ENCODE results near the gene NPTX1.
"Not testable (repeated sequence)": the region's sequence is repeated elsewhere in the genome, so short reads cannot be mapped to it uniquely, and the experiment has no call there.

NPTX1 gene, protein sequence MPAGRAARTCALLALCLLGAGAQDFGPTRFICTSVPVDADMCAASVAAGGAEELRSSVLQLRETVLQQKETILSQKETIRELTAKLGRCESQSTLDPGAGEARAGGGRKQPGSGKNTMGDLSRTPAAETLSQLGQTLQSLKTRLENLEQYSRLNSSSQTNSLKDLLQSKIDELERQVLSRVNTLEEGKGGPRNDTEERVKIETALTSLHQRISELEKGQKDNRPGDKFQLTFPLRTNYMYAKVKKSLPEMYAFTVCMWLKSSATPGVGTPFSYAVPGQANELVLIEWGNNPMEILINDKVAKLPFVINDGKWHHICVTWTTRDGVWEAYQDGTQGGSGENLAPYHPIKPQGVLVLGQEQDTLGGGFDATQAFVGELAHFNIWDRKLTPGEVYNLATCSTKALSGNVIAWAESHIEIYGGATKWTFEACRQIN

GRCh38 chr17:80475910-80476876 lies at the start of gene NPTX1:
TSS of gene NPTX1 (minus strand) at chr17:80476607. CDS start at chr17:80476446, 161 bp downstream.
- in situ Hi-C loops (cut with MboI; ENCODE audit: low sequenced_read_pairs), result no loop called here

DNA sequence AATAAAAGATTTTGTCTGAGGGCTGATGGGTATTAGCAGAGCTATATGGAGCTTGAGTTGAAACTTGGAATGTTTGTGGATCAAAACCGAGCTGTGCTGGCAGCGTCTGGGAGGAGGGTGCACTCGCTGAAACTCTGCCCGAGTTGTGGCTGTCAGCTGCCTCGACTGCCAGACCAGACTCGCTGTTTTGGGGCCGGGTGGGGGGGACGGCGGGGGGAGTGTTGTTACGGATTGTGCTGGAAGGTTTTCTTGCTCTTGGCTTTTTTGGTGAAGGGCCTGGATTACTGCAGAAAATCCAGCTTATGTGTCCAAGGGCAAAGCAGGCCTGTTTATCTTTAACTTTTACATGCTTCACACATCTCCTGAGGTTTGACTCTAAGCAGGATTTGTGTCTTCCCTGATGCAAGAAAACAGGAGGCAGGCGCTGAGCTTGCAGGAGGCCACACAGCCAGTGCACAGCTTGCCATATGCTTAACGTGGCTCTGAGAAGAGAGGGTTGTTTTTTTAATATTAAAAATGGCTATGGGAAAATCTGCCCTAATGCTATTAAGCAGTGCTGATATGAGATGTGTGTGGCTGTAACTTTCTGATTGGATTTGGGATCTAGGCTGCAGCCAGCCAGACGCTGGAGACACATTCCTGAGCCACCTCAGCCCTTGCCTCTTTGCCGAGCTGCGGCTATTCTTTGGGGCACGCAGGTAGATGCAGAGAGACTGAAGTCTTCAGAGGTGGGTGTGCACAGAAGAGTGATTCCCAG lies 47.7 kb upstream of the NPTX1 start:
- in situ Hi-C loops (cut with MboI; ENCODE audit: low sequenced_read_pairs), result no loop called here

DNA sequence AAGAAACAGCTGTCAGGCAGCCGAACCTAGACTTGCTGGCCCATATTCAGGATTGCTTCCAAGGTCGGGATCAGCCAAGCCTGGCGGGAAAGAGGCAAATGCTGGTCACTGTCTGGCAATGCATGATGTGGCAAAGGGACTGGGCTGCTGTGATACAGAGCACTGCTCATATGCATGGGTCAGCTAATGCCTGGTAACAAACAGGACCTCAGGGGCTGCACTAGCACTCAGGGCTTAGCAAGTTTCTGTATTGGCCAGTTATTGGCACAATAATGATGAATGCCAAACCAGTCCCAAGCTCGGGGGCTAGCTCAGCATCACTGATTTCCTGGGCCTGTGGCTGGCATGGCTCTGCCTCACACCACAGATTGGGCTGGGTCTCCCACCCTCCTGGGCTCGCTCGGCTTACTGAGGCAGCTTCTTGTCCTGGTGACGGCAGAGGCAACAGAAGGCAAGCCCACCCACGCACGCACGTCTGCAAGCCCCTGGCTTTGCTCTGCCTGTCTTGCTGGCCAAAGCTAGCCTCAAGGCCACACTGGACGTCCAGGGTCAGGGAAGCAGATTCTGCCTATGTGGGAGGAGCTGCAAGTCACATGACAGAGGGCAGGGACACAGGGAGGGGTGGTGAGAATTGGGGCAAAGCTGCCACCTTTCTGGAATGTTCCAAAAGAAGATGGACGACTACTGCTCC lies 46.8 kb upstream of the NPTX1 start:
- in situ Hi-C loops (cut with MboI; ENCODE audit: low sequenced_read_pairs), result no loop called here

DNA sequence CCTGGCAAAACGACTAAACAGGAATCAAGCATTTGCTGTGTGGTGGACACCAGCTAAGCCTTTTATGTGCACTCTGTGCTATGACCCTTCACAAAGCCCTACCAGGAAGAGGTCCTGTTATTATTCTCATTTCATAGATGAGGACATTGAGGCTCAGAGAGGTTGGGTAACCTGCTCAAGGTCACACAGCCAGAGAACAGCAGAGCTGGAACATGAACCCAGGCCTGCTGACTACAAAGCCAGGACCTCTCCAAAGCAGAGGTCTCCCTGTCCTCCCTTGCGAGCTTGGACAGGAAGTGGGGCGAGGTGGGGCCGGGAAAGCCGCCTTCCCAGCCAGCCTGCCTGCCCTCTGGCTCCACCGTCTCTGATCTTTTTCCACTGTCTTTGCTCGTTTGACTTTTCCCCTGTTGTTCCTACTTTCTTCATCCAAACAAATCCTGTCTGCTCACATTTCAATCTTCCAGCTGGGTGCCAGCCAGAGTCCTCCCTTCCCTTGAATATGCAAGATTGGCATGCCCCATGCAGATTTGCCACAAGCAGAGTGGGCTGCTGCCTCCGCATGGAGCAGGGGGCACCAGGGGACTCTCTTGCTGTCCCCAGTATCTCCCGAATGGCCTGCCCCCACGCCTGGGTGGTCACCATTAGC lies 44.5 kb upstream of the NPTX1 start:
- in situ Hi-C loops (cut with MboI; ENCODE audit: low sequenced_read_pairs), result no loop called here

GRCh38 chr17:80519091-80519781 lies 42.8 kb upstream of the NPTX1 start:
- in situ Hi-C loops (cut with MboI; ENCODE audit: low sequenced_read_pairs), result no loop called here

DNA sequence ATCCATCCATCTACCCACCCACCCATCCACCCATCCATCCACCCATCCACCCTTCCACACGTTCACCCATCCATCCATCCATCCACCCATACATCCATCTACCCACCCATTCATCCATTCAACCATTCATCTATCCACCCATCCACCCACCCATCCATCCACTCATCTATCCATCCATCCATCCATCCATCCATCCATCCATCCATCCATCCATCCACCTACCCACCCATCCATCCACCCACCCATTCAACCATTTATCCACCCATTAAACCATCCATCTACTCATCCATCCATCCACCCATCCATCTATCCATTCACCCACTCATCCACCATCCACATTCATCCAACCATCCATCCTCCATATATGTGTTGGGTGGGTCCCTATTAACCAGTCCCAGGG lies 42.0 kb upstream of the NPTX1 start:
- in situ Hi-C loops (cut with MboI; ENCODE audit: low sequenced_read_pairs), result no loop called here

DNA sequence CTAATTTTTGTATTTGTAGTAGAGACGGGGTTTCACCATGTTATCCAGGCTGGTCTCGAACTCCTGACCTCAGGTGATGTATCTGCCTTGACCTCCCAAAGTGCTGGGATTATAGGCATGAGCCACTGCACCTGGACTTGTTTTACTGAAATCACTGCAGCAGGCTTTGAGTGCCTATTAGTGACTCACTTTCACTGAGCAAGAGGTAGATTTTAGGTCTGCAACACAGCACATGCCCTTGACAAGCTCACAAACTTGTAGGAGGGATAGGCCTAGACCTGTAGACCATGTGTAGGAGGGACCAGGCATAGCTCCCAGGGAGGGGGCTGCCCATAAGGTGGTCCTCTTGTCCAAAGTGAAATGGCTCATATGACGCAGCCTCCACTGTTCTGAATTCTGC lies 41.2 kb upstream of the NPTX1 start:
- in situ Hi-C loops (cut with MboI; ENCODE audit: low sequenced_read_pairs), result no loop called here

- in situ Hi-C loops (cut with MboI; ENCODE audit: low sequenced_read_pairs), result no loop called here
These were observed 39.9 kb upstream of the NPTX1 start for GRCh38 chr17:80516171-80516932.

DNA sequence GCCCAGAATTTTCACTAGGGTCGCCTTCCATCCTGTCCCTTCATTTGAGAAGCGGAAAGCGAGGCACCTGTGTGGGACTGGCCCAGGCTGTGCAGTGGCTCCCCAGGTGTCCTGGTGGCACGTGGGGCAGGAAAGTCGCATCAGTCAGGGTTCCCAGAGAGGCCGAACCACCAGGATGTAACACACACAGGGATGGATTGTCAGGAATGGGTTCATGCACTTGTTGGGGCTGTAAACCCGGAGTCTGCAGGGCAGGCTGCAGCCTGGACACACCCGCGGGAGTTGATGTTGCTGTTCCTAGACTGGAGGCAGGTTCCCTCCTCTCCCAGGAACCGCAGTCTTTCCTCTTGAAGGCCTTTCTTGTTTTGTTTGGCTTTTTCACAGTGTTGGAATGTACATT lies 37.5 kb upstream of the NPTX1 start:
- in situ Hi-C loops (cut with MboI; ENCODE audit: low sequenced_read_pairs), result no loop called here

DNA sequence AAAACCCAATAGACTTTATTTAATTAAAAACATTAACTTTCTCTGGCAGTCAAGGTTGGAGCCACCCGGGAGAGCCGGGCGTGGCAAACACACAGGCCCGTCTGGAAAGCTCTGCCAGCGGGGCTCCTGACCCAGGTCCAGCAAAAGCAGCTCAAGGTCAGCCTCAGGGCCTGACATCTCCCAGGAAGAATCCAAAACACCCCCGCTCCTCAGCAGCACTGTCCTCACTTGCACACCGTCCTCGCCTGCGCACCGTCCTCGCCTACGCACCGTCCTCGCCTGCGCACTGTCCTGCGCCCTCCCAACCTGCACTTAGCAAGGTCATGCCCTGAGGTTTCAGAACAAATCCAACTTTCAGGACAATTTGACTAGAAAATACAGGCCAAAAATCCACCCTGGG lies 36.8 kb upstream of the NPTX1 start:
- in situ Hi-C loops (cut with MboI; ENCODE audit: low sequenced_read_pairs), result no loop called here

DNA sequence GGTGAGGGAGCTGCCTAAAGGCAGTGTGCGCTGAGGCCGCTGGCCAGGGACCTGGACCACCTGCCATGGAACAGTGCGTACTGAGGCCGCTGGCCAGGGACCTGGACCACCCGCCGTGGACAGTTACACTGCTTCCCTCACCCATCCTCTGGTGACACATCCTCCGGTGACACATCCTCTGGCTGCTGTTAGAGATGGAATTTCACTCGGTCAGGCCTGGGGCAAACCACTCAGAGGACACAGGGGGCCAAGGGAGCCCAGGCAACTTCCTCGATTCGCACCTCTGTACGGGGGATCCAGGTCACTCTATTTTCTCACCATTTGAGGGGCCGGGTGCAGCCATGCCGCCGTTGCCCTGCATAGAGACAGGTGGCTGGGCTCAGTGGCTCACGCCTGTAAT lies 35.8 kb upstream of the NPTX1 start:
- in situ Hi-C loops (cut with MboI; ENCODE audit: low sequenced_read_pairs), result no loop called here

GRCh38 chr17:80511222-80512180 lies 35.1 kb upstream of the NPTX1 start:
- in situ Hi-C loops (cut with MboI; ENCODE audit: low sequenced_read_pairs), result no loop called here

DNA sequence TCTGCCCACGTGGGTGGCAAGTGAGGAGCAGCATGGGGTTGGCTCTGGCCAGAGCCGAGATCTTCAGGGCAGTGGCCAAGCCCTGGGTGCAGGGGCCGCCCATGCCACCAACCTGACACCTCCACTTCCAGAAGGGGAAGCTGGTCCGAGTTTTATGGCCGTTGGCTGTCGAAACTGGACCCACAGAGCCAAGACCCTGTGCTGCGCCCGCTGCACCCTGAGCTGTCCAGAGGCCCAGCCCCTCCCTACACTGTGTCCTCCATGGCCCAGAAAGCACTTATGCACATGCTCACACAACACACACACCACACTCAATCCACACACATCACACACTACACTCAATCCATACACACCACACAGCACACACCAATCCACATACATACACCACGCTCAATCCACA lies 34.4 kb upstream of the NPTX1 start:
- in situ Hi-C loops (cut with MboI; ENCODE audit: low sequenced_read_pairs), result no loop called here

GRCh38 chr17:80510132-80510531 lies 33.7 kb upstream of the NPTX1 start:
- in situ Hi-C loops (cut with MboI; ENCODE audit: low sequenced_read_pairs), result no loop called here

GRCh38 chr17:80509311-80509710 lies 32.9 kb upstream of the NPTX1 start:
- in situ Hi-C loops (cut with MboI; ENCODE audit: low sequenced_read_pairs), result no loop called here

GRCh38 chr17:80507965-80508364 lies 31.6 kb upstream of the NPTX1 start:
- in situ Hi-C loops (cut with MboI; ENCODE audit: low sequenced_read_pairs), result no loop called here

DNA sequence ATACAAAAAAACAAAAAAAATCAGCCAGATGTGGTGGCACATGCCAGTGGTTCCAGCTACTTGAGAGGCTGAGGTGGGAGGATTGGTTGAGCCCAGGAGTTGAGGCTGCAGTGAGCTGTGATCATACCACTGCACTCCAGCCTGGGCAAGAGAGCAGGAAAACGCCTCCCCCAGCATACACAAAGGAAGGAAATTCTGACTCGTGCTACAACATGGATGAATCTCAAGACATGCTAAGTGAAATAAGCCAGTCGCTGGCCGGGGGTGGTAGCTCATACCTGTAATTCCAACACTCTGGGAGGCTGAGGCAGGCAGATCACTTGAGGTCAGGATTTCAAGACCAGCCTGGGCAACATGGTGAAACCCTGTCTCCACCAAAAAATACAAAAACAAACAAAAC lies 30.8 kb upstream of the NPTX1 start:
- in situ Hi-C loops (cut with MboI; ENCODE audit: low sequenced_read_pairs), result not testable (repeated sequence)
